Measurements from ENCODE around the gene TBC1D22A.
"Not testable (repeated sequence)": the region's sequence is repeated elsewhere in the genome, so short reads cannot be mapped to it uniquely, and the experiment has no call there.

The TBC1D22A gene

DNA sequence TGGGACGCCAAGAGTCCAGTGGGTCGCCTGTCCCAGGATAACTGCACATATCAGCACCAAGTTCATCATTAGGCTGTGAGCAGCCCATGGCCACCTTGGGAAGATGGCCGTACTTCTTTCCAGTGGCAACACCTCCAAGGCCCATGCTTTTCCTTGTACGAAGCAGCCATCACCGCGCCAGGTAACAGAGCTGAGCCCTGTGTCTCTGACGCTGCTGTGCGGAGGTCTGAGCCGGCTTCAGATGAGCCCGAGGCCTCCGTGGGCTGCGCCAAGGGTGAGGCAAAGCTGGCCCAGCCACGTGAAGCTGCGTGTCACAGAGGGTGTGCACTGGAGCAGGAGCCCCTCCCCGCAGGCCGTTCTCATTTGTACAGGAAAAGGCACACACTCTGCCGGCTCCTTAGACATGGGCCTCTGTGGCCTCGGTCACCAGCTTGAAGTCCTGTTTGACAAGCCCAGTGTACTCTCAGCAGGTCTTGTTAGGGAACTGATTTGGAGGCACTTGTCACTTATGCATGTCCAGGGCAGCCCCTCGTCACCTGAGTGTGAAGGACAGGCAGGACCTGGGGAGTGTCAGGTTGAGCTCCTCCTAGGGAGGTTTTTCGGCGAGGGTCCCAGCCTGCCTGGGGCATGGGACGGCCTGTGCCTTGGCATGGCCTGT lies 401.5 kb downstream of the TBC1D22A start:
- DNase-seq = no peak

- DNase-seq = no peak
Observed at GRCh38 chr22:47164514-47165337, 402.3 kb downstream of the TBC1D22A start.

GRCh38 chr22:47165338-47166032 lies 403.0 kb downstream of the TBC1D22A start:
- no peak for DNase-seq

GRCh38 chr22:47166033-47166404 lies 403.6 kb downstream of the TBC1D22A start:
- DNase-seq = no peak

GRCh38 chr22:47166446-47167016 lies 404.1 kb downstream of the TBC1D22A start:
- DNase-seq = no peak

DNA sequence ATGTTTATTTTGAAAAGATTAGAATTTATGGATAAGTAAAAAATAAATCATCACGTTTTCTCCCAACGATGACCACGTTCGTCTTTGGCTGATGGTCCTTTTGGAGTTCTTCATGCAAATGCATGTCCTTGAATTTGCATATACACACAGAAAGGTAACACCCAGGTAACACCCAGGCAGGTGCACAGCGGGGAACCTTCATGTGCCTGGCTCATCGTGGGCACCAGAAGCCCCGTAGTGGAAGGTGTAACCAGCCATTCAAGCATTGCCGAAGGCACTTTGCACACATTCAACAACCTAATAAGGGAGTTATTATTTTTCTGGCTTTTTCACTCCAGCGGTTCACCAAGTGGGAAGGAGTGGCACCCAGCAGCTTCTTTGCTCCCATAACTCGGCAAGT lies 404.6 kb downstream of the TBC1D22A start:
- DNase-seq = no peak

DNA sequence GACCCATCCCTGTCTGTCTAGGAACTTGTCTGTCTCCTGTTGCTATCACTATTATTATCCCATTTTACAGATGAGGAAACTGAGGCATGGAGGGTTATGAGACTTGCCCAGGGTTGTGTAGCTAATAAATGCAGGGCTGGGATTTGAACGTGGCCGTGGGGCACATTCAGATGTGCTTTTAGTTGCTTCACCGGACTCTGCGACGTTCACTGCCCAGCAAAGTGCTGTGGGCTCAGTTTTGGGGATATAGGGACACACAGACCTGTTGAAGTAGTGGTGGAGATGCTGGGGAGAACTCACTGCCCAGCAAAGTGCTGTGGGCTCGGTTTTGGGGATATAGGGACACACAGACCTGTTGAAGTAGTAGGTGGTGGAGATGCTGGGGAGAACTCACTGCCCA lies 405.5 kb downstream of the TBC1D22A start:
- DNase-seq = not testable (repeated sequence)

- no peak for DNase-seq
Observed at GRCh38 chr22:47168441-47168840, 406.0 kb downstream of the TBC1D22A start.

DNA sequence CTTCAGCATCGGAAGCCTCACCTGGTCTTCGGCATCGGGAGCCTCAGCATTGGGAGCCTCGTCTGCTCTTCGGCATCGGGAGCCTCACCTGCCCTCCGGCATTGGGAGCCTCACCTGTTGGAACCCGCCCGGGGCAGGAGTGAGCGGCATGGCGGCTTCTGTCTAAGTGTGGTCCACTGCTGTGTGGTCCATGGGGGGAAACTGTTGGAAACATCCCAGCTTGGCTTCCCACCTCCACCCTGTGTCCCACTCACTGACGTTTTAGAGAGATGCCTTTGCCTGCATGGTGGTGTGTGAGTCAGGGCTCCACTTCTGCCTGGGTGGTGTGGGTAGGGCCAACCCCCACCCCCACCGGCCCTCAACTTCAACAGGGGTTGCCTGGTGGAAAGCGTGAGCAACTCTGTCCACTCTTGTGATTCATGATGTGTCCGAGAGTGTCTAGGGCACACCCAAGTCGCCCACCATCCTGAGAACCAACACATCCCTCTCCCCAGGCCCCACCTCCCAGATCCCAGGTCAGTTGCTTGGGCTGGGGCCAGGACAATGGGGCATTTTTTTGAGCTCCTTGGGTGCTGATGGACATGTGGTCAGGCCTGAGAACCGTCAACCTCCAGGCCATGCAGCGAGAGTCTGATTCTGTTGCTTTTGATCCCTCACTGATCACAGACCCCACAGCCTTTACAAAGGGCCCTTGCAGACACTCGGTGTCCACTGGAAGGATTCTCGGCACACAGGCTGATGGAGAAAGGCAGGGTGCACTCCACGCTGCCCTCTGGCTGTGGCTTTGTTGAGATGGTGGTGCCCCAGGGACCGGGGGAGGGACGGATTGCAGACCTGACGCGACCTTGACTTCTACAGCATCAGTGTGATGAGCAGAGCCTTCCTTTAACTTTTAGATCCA lies 406.7 kb downstream of the TBC1D22A start:
- peak; percentile 9 for DNase-seq

DNA sequence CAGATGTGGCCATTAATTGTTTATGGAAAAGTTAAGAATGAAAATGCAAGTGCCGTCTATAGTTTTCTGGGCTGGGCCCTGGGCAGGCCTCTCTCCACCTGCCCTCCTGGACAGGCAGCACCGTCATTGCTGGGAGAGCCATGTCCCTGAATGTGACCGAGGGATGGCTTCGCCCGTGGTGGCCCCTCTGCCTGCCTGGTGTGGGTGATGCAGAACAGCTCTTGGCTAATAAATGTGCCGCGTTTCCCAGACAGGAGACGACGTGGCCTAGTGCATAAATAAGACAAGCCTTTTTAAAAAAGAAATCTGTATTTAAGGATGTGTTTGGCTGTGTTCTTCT lies 407.3 kb downstream of the TBC1D22A start:
- DNase-seq = no peak

GRCh38 chr22:47170511-47171440 lies 408.3 kb downstream of the TBC1D22A start:
- not testable (repeated sequence) for DNase-seq

GRCh38 chr22:47171441-47172221 lies 409.2 kb downstream of the TBC1D22A start:
- DNase-seq = no peak

DNA sequence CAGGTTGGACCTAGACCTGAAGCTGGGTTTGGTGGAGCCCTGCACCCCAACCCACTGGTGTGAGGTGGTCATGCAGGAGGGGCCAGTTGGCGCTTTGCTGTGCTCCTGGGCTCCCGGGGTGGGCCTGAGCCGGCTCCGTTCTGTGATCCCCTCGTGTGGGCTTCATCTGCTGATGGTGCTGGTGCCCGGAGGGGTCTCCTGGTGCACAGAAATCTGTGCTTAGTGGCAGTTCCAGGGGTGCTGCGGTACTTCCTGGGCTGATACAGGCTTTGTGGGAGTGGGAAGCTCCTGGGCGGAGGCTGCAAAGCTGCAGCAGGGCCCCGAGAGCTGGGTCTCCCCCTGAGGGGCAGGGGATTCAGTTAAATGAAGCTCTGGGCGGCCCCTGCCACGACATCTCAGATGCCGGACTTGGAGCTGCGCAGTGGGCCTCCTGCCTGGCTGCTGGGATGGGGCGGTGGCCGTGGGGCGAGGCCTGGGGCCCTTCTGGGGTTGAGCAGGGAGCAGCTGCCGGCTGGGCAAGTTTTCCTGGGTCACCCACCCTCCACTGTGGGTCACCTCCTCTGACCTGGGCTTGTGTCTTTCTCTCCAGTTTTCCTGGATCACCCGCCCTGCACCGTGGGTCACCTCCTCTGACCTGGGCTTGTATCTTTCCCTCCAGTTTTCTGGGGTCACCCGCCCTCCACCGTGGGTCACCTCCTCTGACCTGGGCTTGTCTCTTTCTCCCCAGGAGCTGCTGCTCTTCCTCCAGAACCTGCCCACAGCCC lies 410.5 kb downstream of the TBC1D22A start:
- no peak for DNase-seq

GRCh38 chr22:47173535-47174021 lies 411.1 kb downstream of the TBC1D22A start:
- no peak for DNase-seq

- no peak for DNase-seq
Observed at GRCh38 chr22:47174096-47174495, 411.6 kb downstream of the TBC1D22A start.

DNA sequence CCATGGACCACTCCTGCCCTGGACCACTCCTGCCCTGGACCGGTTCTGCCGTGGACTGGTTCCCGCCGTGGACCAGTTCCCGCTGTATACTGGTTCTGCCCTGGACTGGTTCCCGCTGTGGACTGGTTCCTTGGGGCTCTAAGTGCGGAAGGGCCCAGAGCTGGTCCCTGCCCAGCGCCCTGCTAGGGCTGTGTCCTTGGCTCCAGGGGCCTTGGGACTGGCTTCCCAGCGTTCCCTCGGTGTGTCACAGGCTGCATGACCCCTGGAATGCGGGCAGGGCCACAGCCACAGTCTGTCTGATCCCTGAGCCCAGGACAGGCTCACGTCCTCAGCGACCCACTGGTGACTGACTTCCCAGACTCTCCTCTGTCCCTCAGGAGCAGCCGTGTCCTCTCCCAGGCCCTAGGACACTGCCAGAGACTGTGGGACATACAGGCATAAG lies 412.2 kb downstream of the TBC1D22A start:
- DNase-seq = no peak

- DNase-seq = peak; percentile 55
Observed at GRCh38 chr22:47175151-47176025, 412.9 kb downstream of the TBC1D22A start.

DNA sequence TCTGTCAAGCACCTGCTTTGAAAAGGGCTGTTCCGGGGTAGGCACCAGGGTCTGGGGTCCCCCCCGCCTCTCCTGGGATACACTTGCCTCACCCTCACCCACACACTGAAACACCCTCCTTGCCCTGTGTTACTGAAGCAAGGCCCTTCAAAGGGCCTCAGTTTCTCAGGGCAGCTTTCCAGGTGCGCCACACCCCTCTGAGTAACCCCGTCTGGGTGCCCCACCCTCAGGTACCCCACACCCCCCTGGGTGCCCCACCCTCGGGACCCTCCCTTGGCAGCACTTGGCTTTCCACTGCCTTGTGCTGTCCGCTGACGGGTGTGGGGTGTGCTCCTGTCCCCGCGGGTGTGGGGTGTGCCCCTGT lies 413.6 kb downstream of the TBC1D22A start:
- no peak for DNase-seq
